ENCODE results near the gene AGBL3. TPM values are rescaled to one million over a fixed set of nuclear protein-coding genes. Genes with fewer than 3 reads are reported as not detected.

The AGBL3 gene
- total and polyA plus RNA-seq, 9 of the 15 experiments (the other 6 are each of a cell fraction or from before 2014, with no cell fraction given): 0.54 to 2.9 (median 1.7) TPM

- TF ChIP-seq SMAD1 (IDR thresholded peaks at IDR 0.05; ENCODE audit: low read depth, low read length, partially characterized antibody): peak; percentile 80
- TF ChIP-seq FOXA1 (IDR thresholded peaks at IDR 0.05; ENCODE audit: borderline replicate concordance): no peak
- TF ChIP-seq CGGBP1 (CRISPR knock-in tag; IDR thresholded peaks at IDR 0.05): 0 out of 2 replicates have a peak, but pooled peaks have one; percentile 10
- no peak for TF ChIP-seq NFXL1 (CRISPR knock-in tag; IDR thresholded peaks at IDR 0.05)
- TF ChIP-seq ZNF174 (CRISPR knock-in tag; IDR thresholded peaks at IDR 0.05): no peak
- TF ChIP-seq DMBX1 (CRISPR knock-in tag; IDR thresholded peaks at IDR 0.05; ENCODE audit: borderline replicate concordance): no peak; the same call in 1 of the 2 replicates
- TF ChIP-seq BCL6 (CRISPR knock-in tag; IDR thresholded peaks at IDR 0.05): no peak
- TF ChIP-seq GTF2A2 (tag; IDR thresholded peaks at IDR 0.05): peak; percentile 57; the same call in 1 of the 2 replicates
- TF ChIP-seq PHF21A (IDR thresholded peaks at IDR 0.05; ENCODE audit: borderline replicate concordance, low read depth): peak; percentile 90
- no peak for TF ChIP-seq ZNF707 (CRISPR knock-in tag; conservative IDR thresholded peaks at IDR 0.05)
- TF ChIP-seq PTBP1 (IDR thresholded peaks at IDR 0.05; ENCODE audit: low read depth, low read length): no peak
- TF ChIP-seq TCF3 (CRISPR knock-in tag; IDR thresholded peaks at IDR 0.05): 0 out of 2 replicates have a peak, but pooled peaks have one; percentile 44
- TF ChIP-seq BRD9 (IDR thresholded peaks at IDR 0.05; ENCODE audit: low read depth, partially characterized antibody): no peak
- TF ChIP-seq MITF (IDR thresholded peaks at IDR 0.05): no peak
- no peak for TF ChIP-seq SMARCA5 (IDR thresholded peaks at IDR 0.05)
- peak; percentile 86 for TF ChIP-seq POLR2B (IDR thresholded peaks at IDR 0.05; ENCODE audit: low read depth, partially characterized antibody)
- TF ChIP-seq ZNF609 (CRISPR knock-in tag; IDR thresholded peaks at IDR 0.05; ENCODE audit: borderline replicate concordance): no peak
- TF ChIP-seq STAG1 (CRISPR knock-in tag; IDR thresholded peaks at IDR 0.05; ENCODE audit: borderline replicate concordance): peak; percentile 49; the same call in 1 of the 2 replicates
- TF ChIP-seq STAT5A (IDR thresholded peaks at IDR 0.05; ENCODE audit: borderline replicate concordance, low read length): no peak; the same call in 1 of the 2 replicates
- TF ChIP-seq NFIX (CRISPR knock-in tag; IDR thresholded peaks at IDR 0.05; ENCODE audit: low read depth): no peak
- peak; percentile 95 for TF ChIP-seq GATAD2B (IDR thresholded peaks at IDR 0.05; ENCODE audit: borderline replicate concordance)
- 0 out of 4 replicates have a peak, but pooled peaks of 1 of the 2 experiments have one; percentile 30 for TF ChIP-seq CSDE1 (IDR thresholded peaks at IDR 0.05)
- TF ChIP-seq ZNF644 (tag; IDR thresholded peaks at IDR 0.05; ENCODE audit: low read depth): peak; percentile 25; the same call in 1 of the 2 replicates
Measured at GRCh38 chr7:135170274-135170997, 184.1 kb downstream of the AGBL3 start, which contains the start of gene CYREN (continued).
